Heart right ventricle (tissue), 16 donors: ENCODE measurements around the gene SNX19. TPM values are rescaled to one million over a fixed set of nuclear protein-coding genes. Genes with fewer than 3 reads are reported as not detected.

Source experiments
- ATAC-seq, 8 donors: fragments of 200-7000 bp; cut with Tn5 transposase; one replicate each; pipeline ENCODE4 v1.9.1; 2020; ENCODE audit warnings: mild to moderate bottlenecking in 8 of 8, moderate library complexity in 8 of 8, moderate number of reproducible peaks in 1 of 8
- DNase-seq, 2 donors: peaks; one replicate each; pipeline ENCODE4 v3.0.0-alpha.2; 2020
- H3K27ac ChIP-seq, 10 donors: fragments of 200-600 bp; sonication (generic) in 2 of 10; one replicate each; pipeline versions ENCODE4 v1.5.0 to v1.8.0; 2020 to 2022; ENCODE audit warnings: mild to moderate bottlenecking in 3 of 10
- H3K27me3 ChIP-seq, 7 donors: fragments of 200-600 bp; one replicate each; pipeline ENCODE4 v1.8.0; 2021 to 2022; ENCODE audit warnings: mild to moderate bottlenecking in 2 of 7
- H3K36me3 ChIP-seq, 9 donors: fragments of 200-600 bp; sonication (generic) in 1 of 9; one replicate each; pipeline versions ENCODE4 v1.5.0 to v1.8.0; 2020 to 2022; ENCODE audit warnings: mild to moderate bottlenecking in 2 of 9
- H3K4me1 ChIP-seq, 9 donors: fragments of 200-600 bp; sonication (generic) in 1 of 9; one replicate each; pipeline versions ENCODE4 v1.5.0 to v1.8.0; 2020 to 2022; ENCODE audit warnings: mild to moderate bottlenecking in 4 of 9
- H3K4me3 ChIP-seq, 10 donors: fragments of 200-600 bp; sonication (generic) in 2 of 10; one replicate each; pipeline versions ENCODE4 v1.5.0 to v1.8.0; 2020 to 2022; ENCODE audit warnings: mild to moderate bottlenecking in 7 of 10, moderate library complexity in 2 of 10
- H3K9me3 ChIP-seq, 11 donors: fragments of 200-600 bp in 10 of 11; sonication (generic) in 2 of 11; one replicate each; pipeline versions ENCODE4 v1.5.0 to v1.8.0; 2013 to 2022; ENCODE audit warnings: mild to moderate bottlenecking in 2 of 11, control low read depth in 1 of 11, moderate library complexity in 1 of 11
- CTCF ChIP-seq, 9 donors: fragments of 200-600 bp; sonication (generic) in 2 of 9; IDR thresholded peaks; one replicate each; pipeline versions ENCODE4 v1.5.0 to v1.8.0; 2021 to 2022; ENCODE audit warnings: antibody characterized with exemption in 9 of 9, mild to moderate bottlenecking in 5 of 9, moderate library complexity in 1 of 9
- WGBS, 2 donors: extraction: QIAGEN DNeasy Blood & Tissue Kit; methylation state at CpG; one replicate each; pipeline ENCODE4 v1.1.7; 2013; ENCODE audit warnings: inconsistent platforms in 1 of 2; 5-methylcytosine and 5-hydroxymethylcytosine counted together
- intact Hi-C, 10 donors: fragments of 100-400 bp; cut with DNase I; formaldehyde crosslinking; loops; one replicate each; pipeline versions ENCODE4 v1.11.1 to v1.14.2; 2022
- polyA plus RNA-seq, 2 donors: library from polyadenylated mRNA; stranded (reverse); fragments of 200-250 nt; gene quantifications; one replicate each; pipeline ENCODE4 v1.2.3, GENCODE V29; 2013
- total RNA-seq, 10 donors: library from RNA; stranded (reverse); fragmentation: NEBNext Ultra II Directional in 3 of 10; extraction: Animal tissue kit (Norgen Biotek cat#: 25700) in 3 of 10; gene quantifications; one replicate each; pipeline versions ENCODE4 v1.2.1 to v1.2.4, GENCODE V29; 2021 to 2023
- donor health status: Arrhythmogenic right ventricular cardiomyopathy.
- donor health status: ischemic (EF 13 %, LVEDD 7.1; RV severe dilation, severe dysfunction).
- donor health status: healthy with polysubstance abuse.
- donor health status: DM: no; HTN: yes; CAD: no.
- donor health status: DM: no; HTN: no; CAD: no.
- donor health status: ischemic (EF 25% LVEDD 6.9; RV normal size, moderate dysfunction).
- donor health status: ischemic (EF 25% LVEDD 5.7; RV mildly dilated, moderate dysfunction).
- donor health status: healthy.
- donor health status: DM: yes; HTN: yes; CAD: no.
- donor health status: Ischemic cardiomyopathy.
- donor health status: ischemic (EF 35%, LVEDD 5.7; RV mildly dilated, moderate dysfunction).
- donor health status: nonischemic (EF 11% LVEDD 7.7; RV severe dilation, severe dysfunction).
- donor health status: DM: yes; HTN: yes; CAD: no.
- donor health status: PGD.
- donor health status: ischemic (EF 29% LVEDD 5.4; RV normal size, mild dysfunction).
- donor health status: nonischemic (EF 23%, LVEDD 6.1; RV moderate dilation, normal function).

SNX19 gene
- total and polyA plus RNA-seq, 12 donors = 10.4 to 60.9 (median 53.5) TPM

DNA sequence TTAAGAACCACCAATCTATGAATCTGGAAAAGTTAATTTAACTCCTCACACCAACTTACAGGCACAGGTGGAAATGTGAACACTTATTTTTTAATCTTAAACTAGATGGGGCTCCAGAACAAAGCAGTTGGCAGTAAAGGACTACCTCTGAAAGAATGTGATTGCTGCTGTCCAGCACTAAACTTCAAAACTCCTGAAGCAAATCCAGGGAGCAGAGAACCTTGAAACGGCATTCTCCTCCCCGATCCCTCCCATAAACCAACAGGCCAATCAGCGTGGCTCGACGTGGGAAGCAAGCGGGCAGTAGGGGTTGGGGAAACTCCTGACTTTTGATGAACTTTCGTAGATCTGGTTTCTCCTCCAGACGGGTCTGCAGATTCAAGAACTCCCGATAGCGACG lies 5.0 kb downstream of the SNX19 start:
- intact Hi-C loops = loop anchor here in 1 of 10 donors (10.0 kb wide), 1 partner anchor 597 kb away; the partner anchor contains the start of gene ZBTB44
- no peak for ATAC-seq
- H3K36me3 ChIP-seq = peaks cover 0 to 90% (median 36%) of the 10 kb centered on the region in 9 donors

GRCh38 chr11:130909650-130910049 lies 6.6 kb downstream of the SNX19 start:
- intact Hi-C loops = loop anchor here in 1 of 10 donors (10.0 kb wide), 2 partner anchors 595 to 695 kb away; partner anchors contain the start of gene ZBTB44
- no peaks in the 10 kb centered on the region for H3K27me3 ChIP-seq
- 60 to 77% methylated on average over 1 of the region's 1 CpG for WGBS, 2 donors

More for the DNA sequence above, 5.0 kb downstream of the SNX19 start:
- no peaks in the 10 kb centered on the region for H3K27me3 ChIP-seq
- 93 to 94% methylated on average over 11 of the region's 11 CpGs for WGBS, 2 donors
- no peak for DNase-seq
- no peak overlapping the region for H3K27ac ChIP-seq
- H3K4me1 ChIP-seq = peaks cover 5 to 55% (median 33%) of the 10 kb centered on the region in 9 donors
- no peak overlapping the region for H3K4me3 ChIP-seq
- TF ChIP-seq CTCF (IDR thresholded peaks at IDR 0.05) = no peak
- no peaks in the 10 kb centered on the region for H3K9me3 ChIP-seq

GRCh38 chr11:130908770-130909625 lies 7.3 kb downstream of the SNX19 start:
- peaks cover 0 to 100% (median 52%) of the 10 kb centered on the region in 9 donors for H3K36me3 ChIP-seq
- peak overlapping the region in 1 of 10 donors; percentile 47 for H3K27ac ChIP-seq

More at GRCh38 chr11:130909650-130910049, 6.6 kb downstream of the SNX19 start:
- Histone ChIP-seq H3K36me3 (peaks cover 0 to 100% (median 51%) of the 10 kb centered on the region in 9 donors), H3K4me3 (no peak overlapping the region), H3K27ac (peak overlapping the region in 1 of 10 donors; percentile 47), H3K9me3 (no peaks in the 10 kb centered on the region), H3K4me1 (peaks cover 0 to 46% (median 23%) of the 10 kb centered on the region in 9 donors)
- DNase-seq (no peak), ATAC-seq (peak in 1 of 8 donors; percentile 7)
- no peak for TF ChIP-seq CTCF (IDR thresholded peaks at IDR 0.05)

More at GRCh38 chr11:130908770-130909625, 7.3 kb downstream of the SNX19 start:
- Histone ChIP-seq H3K4me1 (peaks cover 0 to 42% (median 16%) of the 10 kb centered on the region in 9 donors), H3K9me3 (no peaks in the 10 kb centered on the region), H3K4me3 (no peak overlapping the region), H3K27me3 (no peaks in the 10 kb centered on the region)
- ATAC-seq = no peak
- TF ChIP-seq CTCF (IDR thresholded peaks at IDR 0.05) = no peak
- no peak for DNase-seq
- 84 to 87% methylated on average over 4 of the region's 4 CpGs for WGBS, 2 donors
- intact Hi-C loops = loop anchor here in 1 of 10 donors (10.0 kb wide), 1 partner anchor 694 kb away; no protein-coding TSS in a partner anchor
